HG03139 (cell line): ENCODE results near the gene ALPK1.
"Not testable (repeated sequence)": the region's sequence is repeated elsewhere in the genome, so short reads cannot be mapped to it uniquely, and the experiment has no call there.

Experiments
- ATAC-seq: cut with Tn5 transposase; IDR thresholded peaks from one replicate; pipeline ENCODE4 v1.9.1; 2021; ENCODE audit not compliant: unreplicated experiment

Gene ALPK1

GRCh38 chr4:112296949-112297880 lies at the start of gene ALPK1:
ALPK1 (plus strand) TSS chr4:112297369.
- ATAC-seq: peak; percentile 78

GRCh38 chr4:112251019-112251643 lies 46.0 kb upstream of the ALPK1 start:
- no peak for ATAC-seq

- ATAC-seq: no peak
These were observed 44.9 kb upstream of the ALPK1 start for GRCh38 chr4:112252234-112252633.

GRCh38 chr4:112253382-112254000 lies 43.7 kb upstream of the ALPK1 start:
- no peak for ATAC-seq

GRCh38 chr4:112257098-112257497 lies 40.1 kb upstream of the ALPK1 start:
- ATAC-seq: no peak

GRCh38 chr4:112266823-112267222 lies 30.3 kb upstream of the ALPK1 start:
- ATAC-seq: no peak

GRCh38 chr4:112270051-112270450 lies 27.1 kb upstream of the ALPK1 start:
- no peak for ATAC-seq

- no peak for ATAC-seq
These were observed 26.3 kb upstream of the ALPK1 start for GRCh38 chr4:112270640-112271421.

GRCh38 chr4:112272292-112272691 lies 24.9 kb upstream of the ALPK1 start:
- no peak for ATAC-seq

GRCh38 chr4:112274959-112275358 lies 22.2 kb upstream of the ALPK1 start:
- ATAC-seq: no peak

- no peak for ATAC-seq
These were observed 21.1 kb upstream of the ALPK1 start for GRCh38 chr4:112276113-112276512.

- ATAC-seq: no peak
These were observed 19.9 kb upstream of the ALPK1 start for GRCh38 chr4:112277220-112277619.

GRCh38 chr4:112277705-112278448 lies 19.3 kb upstream of the ALPK1 start:
- ATAC-seq: no peak

GRCh38 chr4:112279025-112279881 lies 17.9 kb upstream of the ALPK1 start:
- peak; percentile 41 for ATAC-seq

GRCh38 chr4:112279882-112280315 lies 17.3 kb upstream of the ALPK1 start:
- no peak for ATAC-seq

- no peak for ATAC-seq
These were observed 16.6 kb upstream of the ALPK1 start for GRCh38 chr4:112280386-112281056.

- not testable (repeated sequence) for ATAC-seq
These were observed 15.2 kb upstream of the ALPK1 start for GRCh38 chr4:112281895-112282398.

- no peak for ATAC-seq
These were observed 14.1 kb upstream of the ALPK1 start for GRCh38 chr4:112282860-112283667.
